H1 (cell line): Measurements from ENCODE around the gene SYMPK. TPM values are rescaled to one million over a fixed set of nuclear protein-coding genes. Genes with fewer than 3 reads are reported as not detected.

ENCODE experiments used
- ATF3 ChIP-seq: IDR thresholded peaks from 2 replicates; pipeline ENCODE4 v1.6.1; 2011; ENCODE audit warnings: low read depth, mild to moderate bottlenecking, low read length; ENCODE audit not compliant: insufficient read depth
- CTCF ChIP-seq, 3 experiments: IDR thresholded peaks; 1 replicate in 2 of 3; 2 replicates in 1 of 3; pipeline versions ENCODE4 v1.5.1 to v1.6.1; 2011; ENCODE audit warnings: low read length in 3 of 3, mild to moderate bottlenecking in 3 of 3, inconsistent platforms in 2 of 3, low read depth in 1 of 3, moderate library complexity in 1 of 3; ENCODE audit not compliant: insufficient read depth in 1 of 3; ENCODE audit errors: control extremely low read depth in 1 of 3
- KDM4A ChIP-seq: IDR thresholded peaks from one replicate; pipeline ENCODE4 v1.7.1; 2012; ENCODE audit warnings: low read depth, mild to moderate bottlenecking, moderate library complexity, low read length, inconsistent platforms; ENCODE audit not compliant: severe bottlenecking
- PHF8 ChIP-seq: fragments of 200-600 bp; sonication (generic); conservative IDR thresholded peaks from 2 replicates; pipeline ENCODE4 v1.7.1; 2012; ENCODE audit warnings: low read depth, mild to moderate bottlenecking, inconsistent platforms, low read length, moderate library complexity
- TBP ChIP-seq: IDR thresholded peaks from 2 replicates; pipeline ENCODE4 v1.6.1; 2011; ENCODE audit warnings: low read depth, low read length, improper control_type of control experiment
- polyA plus RNA-seq, 7 experiments: library from polyadenylated mRNA; depleted of rRNA in 3 of 7; stranded (reverse) in 5 of 7; unstranded in 2 of 7; fragments of >200 nt in 5 of 7; fragments of 200-250 nt in 2 of 7; gene quantifications; 1 replicate in 5 of 7; 2 replicates in 1 of 7; 4 replicates in 1 of 7; pipeline versions ENCODE4 v1.2.1 to v1.2.3, GENCODE V29; 2011 to 2013; ENCODE audit warnings: missing spikeins in 2 of 7, mixed read lengths in 2 of 7
- total RNA-seq: library from RNA; stranded (reverse); fragmentation: NEBNext Ultra II Directional; extraction: Animal tissue kit (Norgen Biotek cat#: 25700); gene quantifications from 2 replicates; pipeline ENCODE4 v1.2.1, GENCODE V29; 2021

Gene SYMPK
- total and polyA plus RNA-seq, 2 of the 8 experiments (the other 6 are each of a cell fraction or from before 2014, with no cell fraction given): 93.6 to 99.5 TPM

- TF ChIP-seq CTCF (IDR thresholded peaks at IDR 0.05; ENCODE audit: control extremely low read depth in 1 of 3, insufficient read depth in 1 of 3, low read depth in 1 of 3, low read length in 3 of 3): no peak
- no peak for TF ChIP-seq PHF8
- TF ChIP-seq KDM4A: no peak
- no peak for TF ChIP-seq ATF3
- no peak for TF ChIP-seq TBP
Measured at GRCh38 chr19:45812297-45812696, 50.6 kb downstream of the SYMPK start (continued).
